IPS DF 6.9 (cell line): ENCODE data around the gene ZFP36L2.

Experiments
- DNase-seq: peaks from one replicate; pipeline ENCODE4 v3.0.0-alpha.2; 2013; ENCODE audit warnings: low read depth, low spot score
- H3K27ac ChIP-seq: one replicate; pipeline ENCODE4 v1.5.1; 2013; ENCODE audit warnings: low read length, control low read depth
- H3K27me3 ChIP-seq: 2 replicates; pipeline ENCODE4 v1.6.1; 2013; ENCODE audit warnings: mild to moderate bottlenecking, low read length; ENCODE audit not compliant: control insufficient read depth, insufficient read depth
- H3K36me3 ChIP-seq: 2 replicates; pipeline ENCODE4 v1.6.1; 2013; ENCODE audit warnings: low read length; ENCODE audit not compliant: control insufficient read depth, insufficient read depth
- H3K4me1 ChIP-seq: 2 replicates; pipeline ENCODE4 v1.6.1; 2013; ENCODE audit warnings: low read length; ENCODE audit not compliant: control insufficient read depth, insufficient read depth
- H3K4me3 ChIP-seq: 2 replicates; pipeline ENCODE4 v1.5.1; 2013; ENCODE audit warnings: mild to moderate bottlenecking, low read length
- H3K9me3 ChIP-seq: 2 replicates; pipeline ENCODE4 v1.6.1; 2013; ENCODE audit warnings: low read length, inconsistent platforms; ENCODE audit not compliant: control insufficient read depth, insufficient read depth
- WGBS: extraction: QIAGEN DNeasy Blood & Tissue Kit; methylation state at CpG from one replicate; pipeline ENCODE4 v1.1.7; 2013; ENCODE audit warnings: mixed read lengths, missing lambda C conversion rate; ENCODE audit not compliant: insufficient read length, insufficient coverage; 5-methylcytosine and 5-hydroxymethylcytosine counted together

ZFP36L2 gene

DNA sequence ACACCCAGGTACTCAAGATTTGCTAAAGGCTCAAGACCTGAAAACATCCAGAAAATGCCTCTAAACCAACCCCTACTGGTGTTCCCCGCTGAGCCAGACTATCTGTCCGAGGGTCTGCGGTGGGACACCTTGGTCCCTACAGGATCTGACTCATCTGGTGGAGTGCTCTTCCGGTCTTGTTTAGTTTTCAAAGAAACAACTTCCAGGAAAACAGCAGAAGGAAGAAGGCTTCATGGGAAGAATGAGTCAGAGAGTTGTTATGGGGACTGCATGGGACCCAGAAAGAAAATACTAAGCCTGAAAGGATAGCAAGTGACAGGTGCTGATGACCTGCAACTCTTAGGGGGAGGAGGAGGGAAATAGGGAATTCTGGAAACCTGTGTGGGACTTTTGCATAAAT, 41.3 kb downstream of the ZFP36L2 start:
- no peak for DNase-seq

DNA sequence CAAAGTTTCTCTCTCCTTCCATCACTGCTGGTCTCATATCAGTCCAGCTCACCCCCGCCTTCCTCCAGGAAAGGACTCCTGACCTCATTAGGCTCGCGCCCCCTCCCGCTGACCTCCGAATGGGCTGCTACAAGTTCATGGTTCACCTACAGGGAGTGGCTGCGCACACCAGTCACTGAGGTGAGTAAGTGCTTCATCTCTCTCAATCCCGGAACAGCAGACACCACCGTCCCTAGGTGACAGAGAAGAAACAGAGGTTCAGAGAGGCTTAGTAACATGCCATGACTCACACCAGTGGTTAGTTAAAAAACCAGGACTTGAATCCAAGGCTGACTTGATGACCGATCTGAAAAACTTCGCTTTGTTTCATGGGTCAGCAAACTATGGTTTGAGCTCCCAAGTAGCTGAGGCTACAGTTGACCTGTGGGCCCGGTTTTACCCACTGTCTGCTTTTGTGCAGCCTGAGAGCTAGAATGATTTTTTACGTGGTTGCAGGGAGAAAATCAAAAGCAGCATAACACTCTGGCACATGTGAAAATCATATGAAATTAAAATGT, 42.0 kb downstream of the ZFP36L2 start:
- Histone ChIP-seq H3K27me3 (no peaks in the 10 kb centered on the region), H3K4me1 (peaks cover 15% of the 10 kb centered on the region), H3K9me3 (no peaks in the 10 kb centered on the region), H3K27ac (no peak overlapping the region), H3K4me3 (no peak overlapping the region), H3K36me3 (no peaks in the 10 kb centered on the region)
- DNase-seq: no peak
- no CpG with 5 or more reads among the region's 12 CpGs for WGBS

More for the DNA sequence above, 41.3 kb downstream of the ZFP36L2 start:
- H3K4me3 ChIP-seq: no peak overlapping the region
- H3K27ac ChIP-seq: no peak overlapping the region
- no peaks in the 10 kb centered on the region for H3K27me3 ChIP-seq
- no peaks in the 10 kb centered on the region for H3K9me3 ChIP-seq
- no CpG with 5 or more reads among the region's 4 CpGs for WGBS
- H3K36me3 ChIP-seq: no peaks in the 10 kb centered on the region
- H3K4me1 ChIP-seq: peaks cover 15% of the 10 kb centered on the region

DNA sequence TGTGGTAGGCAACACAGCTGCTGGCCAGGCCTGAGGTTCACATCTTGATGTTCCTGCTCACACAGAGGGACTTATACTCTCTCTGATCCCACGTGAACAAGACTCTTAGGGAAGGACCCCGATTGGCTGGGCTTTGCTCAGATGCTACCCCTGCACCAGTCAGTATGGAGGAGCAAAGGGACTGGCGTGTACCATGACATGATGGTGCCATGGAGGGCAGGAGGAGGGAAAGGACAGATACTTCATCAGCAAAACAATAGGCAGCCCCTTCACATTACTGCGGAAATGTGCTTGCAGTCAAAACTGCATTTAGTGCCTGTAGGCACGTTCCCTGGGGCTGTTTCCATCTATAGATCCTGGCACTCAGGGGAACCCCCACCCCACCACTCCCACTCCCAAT, 42.7 kb downstream of the ZFP36L2 start:
- peaks cover 15% of the 10 kb centered on the region for H3K4me1 ChIP-seq
- H3K4me3 ChIP-seq: no peak overlapping the region
- no CpG with 5 or more reads among the region's 5 CpGs for WGBS
- H3K9me3 ChIP-seq: no peaks in the 10 kb centered on the region
- no peak overlapping the region for H3K27ac ChIP-seq
- no peak for DNase-seq
- no peaks in the 10 kb centered on the region for H3K36me3 ChIP-seq
- H3K27me3 ChIP-seq: no peaks in the 10 kb centered on the region

DNA sequence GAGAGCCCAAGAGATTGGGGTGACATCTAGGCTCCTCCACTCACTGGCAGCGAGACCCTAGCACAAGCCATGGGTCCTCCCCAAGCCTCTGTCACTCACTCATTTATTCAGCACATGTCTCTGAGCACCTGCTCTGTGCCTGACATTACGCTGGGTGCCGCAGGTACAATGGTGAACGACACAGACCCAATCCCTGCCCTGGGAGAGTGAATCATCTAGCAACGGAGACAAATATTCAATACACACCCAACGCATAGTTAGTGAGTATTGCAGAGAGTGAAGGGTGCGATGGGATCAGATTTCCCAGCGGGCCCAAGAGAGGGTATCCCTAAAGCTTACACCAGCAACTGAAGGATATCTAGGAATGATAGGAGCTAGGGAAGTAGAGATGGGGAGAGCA, 45.5 kb downstream of the ZFP36L2 start:
- Histone ChIP-seq H3K27me3 (no peaks in the 10 kb centered on the region), H3K27ac (peak overlapping the region; percentile 54), H3K4me1 (peaks cover 13% of the 10 kb centered on the region), H3K4me3 (no peak overlapping the region), H3K9me3 (no peaks in the 10 kb centered on the region; the same call in 1 of the 2 replicates), H3K36me3 (no peaks in the 10 kb centered on the region)
- no CpG with 5 or more reads among the region's 8 CpGs for WGBS
- DNase-seq: no peak

DNA sequence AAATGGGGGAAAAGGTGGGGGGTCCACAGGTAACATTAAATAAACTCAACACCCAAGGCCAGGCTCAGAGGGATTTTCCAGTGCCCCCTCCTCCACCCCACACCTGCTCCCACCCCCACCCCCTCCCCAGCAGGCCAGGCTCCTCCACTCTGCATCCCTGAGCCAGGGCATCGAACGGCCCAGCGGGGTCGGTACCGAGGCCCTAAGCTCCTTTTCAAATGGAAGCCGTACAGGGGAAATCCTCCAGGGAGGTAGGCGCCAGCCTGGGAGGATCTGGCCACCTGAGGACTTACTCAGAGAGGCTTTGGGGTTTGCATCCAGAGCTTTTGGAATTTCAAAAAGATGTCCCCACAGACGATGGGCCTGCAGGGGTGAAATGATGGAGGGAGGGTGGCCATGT, 46.5 kb downstream of the ZFP36L2 start:
- no peak for DNase-seq
- H3K4me3 ChIP-seq: no peak overlapping the region
- H3K27ac ChIP-seq: peak overlapping the region; percentile 54
- WGBS: no CpG with 5 or more reads among the region's 8 CpGs
- H3K27me3 ChIP-seq: no peaks in the 10 kb centered on the region
- peaks cover 13% of the 10 kb centered on the region for H3K4me1 ChIP-seq
- peaks cover 5% of the 10 kb centered on the region for H3K9me3 ChIP-seq
- H3K36me3 ChIP-seq: no peaks in the 10 kb centered on the region

DNA sequence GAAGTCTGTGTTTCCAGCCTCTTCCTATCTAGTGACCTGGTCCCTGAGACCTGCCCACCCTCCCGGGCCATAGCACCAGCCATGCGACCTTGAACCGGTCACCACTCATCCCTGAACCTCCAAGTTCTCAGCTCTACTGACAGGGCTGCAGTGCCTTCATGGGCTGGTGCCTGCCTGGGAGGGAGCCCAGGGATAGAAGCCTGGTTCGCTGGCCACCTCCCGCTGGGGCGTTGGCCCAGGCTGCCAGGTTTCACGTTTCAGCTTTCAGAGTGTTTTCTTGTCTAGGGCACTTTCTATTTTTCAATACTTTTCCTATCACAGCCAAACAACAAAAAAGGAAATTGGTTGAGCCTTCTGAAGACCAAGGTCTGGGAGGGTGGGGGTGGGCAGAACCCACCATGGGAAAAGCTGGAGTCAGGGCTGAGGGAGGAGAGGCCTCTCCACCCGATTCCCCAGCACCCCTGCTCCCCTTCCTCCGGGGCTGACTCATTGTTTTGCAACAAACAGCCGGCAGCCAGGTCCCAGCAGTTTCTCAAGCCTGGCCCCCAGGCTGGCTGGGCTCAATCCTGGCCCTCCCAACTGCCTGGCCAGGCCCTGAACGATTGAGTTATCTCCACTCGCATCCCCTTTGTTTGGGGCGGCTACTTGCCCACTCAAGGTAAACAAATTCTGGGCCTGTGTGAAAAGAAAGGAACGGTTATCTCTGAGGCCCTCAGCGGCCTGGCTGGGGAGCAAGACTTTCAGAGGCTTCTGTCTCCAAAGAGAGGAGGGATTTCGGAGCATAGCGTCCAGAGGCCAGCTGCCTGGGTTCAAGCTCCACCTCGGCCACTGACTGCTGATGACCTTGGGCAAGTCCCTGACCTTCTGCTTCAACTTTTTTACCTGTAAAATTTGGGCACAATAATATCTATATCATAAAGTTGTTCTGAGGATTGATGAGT, 47.5 kb downstream of the ZFP36L2 start:
- Histone ChIP-seq H3K4me1 (peaks cover 12% of the 10 kb centered on the region), H3K36me3 (no peaks in the 10 kb centered on the region), H3K27ac (peak overlapping the region; percentile 9), H3K4me3 (no peak overlapping the region), H3K9me3 (peaks cover 6% of the 10 kb centered on the region), H3K27me3 (no peaks in the 10 kb centered on the region)
- WGBS: no CpG with 5 or more reads among the region's 18 CpGs
- no peak for DNase-seq

DNA sequence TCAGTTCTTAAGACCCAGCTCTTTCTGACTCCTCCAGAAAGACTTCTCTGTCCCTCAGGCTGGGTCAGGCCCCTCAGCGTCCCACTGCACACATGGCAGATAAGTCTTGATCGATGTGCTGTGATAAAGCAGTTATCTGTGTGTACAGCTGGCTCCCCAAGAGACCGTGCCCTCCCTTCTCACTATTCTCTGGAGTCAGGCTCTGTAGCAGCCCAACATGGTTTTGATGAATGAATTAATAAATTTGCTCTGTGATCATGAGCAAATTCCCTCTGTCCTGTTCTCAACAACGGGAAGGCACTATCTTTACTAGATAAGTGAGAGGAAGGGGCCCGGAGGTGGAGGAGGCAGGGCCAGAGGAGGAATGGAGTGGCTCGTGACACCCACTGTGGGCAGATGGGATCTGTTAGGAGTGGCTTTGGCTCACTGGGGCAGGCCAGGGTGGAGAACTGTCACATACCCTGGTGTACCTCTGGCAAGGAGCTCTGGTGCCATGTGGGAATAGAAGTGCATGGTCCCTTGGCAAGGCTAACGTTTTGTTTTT, 48.3 kb downstream of the ZFP36L2 start:
- no peak for DNase-seq
- Histone ChIP-seq H3K4me3 (no peak overlapping the region), H3K4me1 (peaks cover 10% of the 10 kb centered on the region), H3K27ac (no peak overlapping the region), H3K9me3 (peaks cover 6% of the 10 kb centered on the region), H3K27me3 (no peaks in the 10 kb centered on the region), H3K36me3 (no peaks in the 10 kb centered on the region)
- no CpG with 5 or more reads among the region's 7 CpGs for WGBS

DNA sequence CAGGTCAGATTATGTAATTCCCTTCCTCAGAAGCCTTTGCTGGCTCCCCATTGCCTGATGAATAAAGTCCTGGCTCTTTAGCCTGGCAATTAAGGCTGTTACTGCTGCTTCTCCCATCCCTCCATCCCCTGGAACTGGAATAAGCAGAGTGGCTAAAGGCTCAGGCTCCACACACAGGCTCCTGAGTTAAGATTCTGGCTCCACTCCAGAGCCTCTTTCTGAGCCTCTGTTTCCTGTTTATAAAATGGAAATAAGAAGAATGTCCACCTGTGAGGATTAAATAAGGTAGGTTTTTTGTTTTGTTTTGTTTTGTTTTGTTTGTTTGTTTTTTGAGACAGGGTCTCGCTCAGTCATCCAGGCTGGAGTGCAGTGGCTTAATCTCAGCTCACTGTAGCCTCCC, 50.0 kb downstream of the ZFP36L2 start:
- Histone ChIP-seq H3K36me3 (no peaks in the 10 kb centered on the region), H3K4me1 (peaks cover 10% of the 10 kb centered on the region), H3K27ac (no peak overlapping the region), H3K4me3 (no peak overlapping the region), H3K9me3 (peaks cover 6% of the 10 kb centered on the region), H3K27me3 (no peaks in the 10 kb centered on the region)
- WGBS: no CpG with 5 or more reads among the region's 1 CpG
- no peak for DNase-seq

DNA sequence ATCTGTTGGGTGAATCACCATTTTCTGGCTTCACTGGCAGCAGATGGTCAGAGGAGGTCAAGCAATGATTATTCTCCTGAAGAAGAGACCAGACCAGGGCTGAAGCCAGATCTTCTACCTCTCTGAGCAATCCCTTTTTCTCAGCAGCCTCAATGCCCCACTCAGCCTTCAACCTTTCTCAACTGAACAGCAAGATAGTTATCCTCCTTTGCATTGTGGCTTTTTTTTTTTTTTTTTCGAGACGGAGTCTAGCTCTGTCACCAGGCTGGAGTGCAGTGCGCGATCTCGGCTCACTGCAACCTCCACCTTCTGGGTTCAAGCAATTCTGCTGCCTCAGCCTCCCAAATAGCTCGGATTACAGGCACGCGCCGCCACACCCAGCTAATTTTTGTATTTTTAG, 50.5 kb downstream of the ZFP36L2 start:
- H3K27ac ChIP-seq: no peak overlapping the region
- DNase-seq: no peak
- no peaks in the 10 kb centered on the region for H3K36me3 ChIP-seq
- WGBS: no CpG with 5 or more reads among the region's 9 CpGs
- H3K4me3 ChIP-seq: no peak overlapping the region
- H3K27me3 ChIP-seq: no peaks in the 10 kb centered on the region
- peaks cover 6% of the 10 kb centered on the region for H3K9me3 ChIP-seq
- H3K4me1 ChIP-seq: peaks cover 10% of the 10 kb centered on the region

DNA sequence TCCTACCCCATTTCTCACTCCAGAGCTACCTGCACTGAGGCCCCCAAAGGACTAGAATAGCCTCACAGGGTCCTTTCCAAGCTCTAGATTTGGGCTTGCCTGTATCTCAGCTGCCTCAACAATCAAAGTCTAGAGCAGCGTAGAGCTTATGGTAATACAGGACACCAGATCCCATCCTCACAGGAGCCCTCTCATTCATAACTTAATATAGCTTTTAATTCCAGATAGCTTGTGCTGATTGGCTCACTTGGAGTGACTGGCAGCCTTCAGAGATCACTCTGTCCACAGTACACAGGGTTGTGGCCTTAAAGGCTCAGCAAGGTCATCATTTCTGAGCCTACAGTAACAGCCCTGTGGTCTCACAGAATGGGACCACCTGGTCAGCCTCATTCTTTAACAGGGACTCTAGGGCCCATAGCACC, 51.4 kb downstream of the ZFP36L2 start:
- no peaks in the 10 kb centered on the region for H3K36me3 ChIP-seq
- no peaks in the 10 kb centered on the region for H3K27me3 ChIP-seq
- peaks cover 4% of the 10 kb centered on the region for H3K4me1 ChIP-seq
- H3K9me3 ChIP-seq: peaks cover 6% of the 10 kb centered on the region
- no CpG with 5 or more reads among the region's 1 CpG for WGBS
- DNase-seq: no peak
- no peak overlapping the region for H3K4me3 ChIP-seq
- H3K27ac ChIP-seq: no peak overlapping the region
